ENCODE measurements around the gene MAGOHB. TPM values are rescaled to one million over a fixed set of nuclear protein-coding genes. Genes with fewer than 3 reads are reported as not detected.
"Not testable (repeated sequence)": the region's sequence is repeated elsewhere in the genome, so short reads cannot be mapped to it uniquely, and the experiment has no call there.

Gene MAGOHB
- total RNA-seq, 1 experiment from 2014 or later, result 36.8 TPM

DNA sequence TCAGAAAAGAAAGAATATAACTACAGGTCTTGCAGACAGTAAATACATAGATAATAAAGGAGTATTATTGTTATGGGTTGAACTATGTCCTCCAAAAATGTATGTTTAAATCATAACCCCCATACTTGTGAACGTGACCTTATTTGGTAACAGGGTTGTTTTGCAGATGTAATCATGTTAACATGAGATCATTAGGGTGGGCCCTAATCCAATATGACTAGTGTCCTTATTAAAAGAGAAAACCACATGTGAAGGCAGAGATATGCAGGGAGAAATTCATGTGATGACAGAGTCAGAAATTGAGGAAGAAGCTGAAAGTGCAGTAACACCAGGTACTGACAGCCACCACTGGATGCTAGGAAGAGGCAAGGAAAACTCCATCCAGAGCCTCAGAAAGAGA, 29.0 kb downstream of the MAGOHB start:
- Histone ChIP-seq H3K4me2 (ENCODE audit: low read length) (no peak overlapping the region), H3K79me2 (ENCODE audit: low read length) (no peaks in the 10 kb centered on the region), H4K20me1 (ENCODE audit: low read length) (no peaks in the 10 kb centered on the region), H3K36me3 (ENCODE audit: low read depth, low read length) (peaks cover 6% of the 10 kb centered on the region; the same call in 1 of the 2 replicates), H3K9ac (ENCODE audit: low read length) (no peak overlapping the region), H3K4me1 (ENCODE audit: insufficient read depth, low read length) (no peaks in the 10 kb centered on the region), H3K4me3 (ENCODE audit: low read length) (no peak overlapping the region), H2AFZ (ENCODE audit: low read length) (no peak overlapping the region), H3K27me3 (ENCODE audit: low read length) (no peaks in the 10 kb centered on the region), H3K27ac (ENCODE audit: low read length) (no peak overlapping the region), H3K9me3 (ENCODE audit: low read length) (no peaks in the 10 kb centered on the region), H3K9me2 (replicated peaks; ENCODE audit: low read length) (no peaks in the 10 kb centered on the region), H3F3A (ENCODE audit: low read length, unreplicated experiment) (peaks cover 3% of the 10 kb centered on the region)
- no peak for ATAC-seq
- BruUV-seq (replicated peaks), result no TSS peak
- intact Hi-C loops (cut with micrococcal nuclease), result no loop called here
- CTCF ChIA-PET, result no interaction called here
- TF ChIP-seq, protein P1, sequence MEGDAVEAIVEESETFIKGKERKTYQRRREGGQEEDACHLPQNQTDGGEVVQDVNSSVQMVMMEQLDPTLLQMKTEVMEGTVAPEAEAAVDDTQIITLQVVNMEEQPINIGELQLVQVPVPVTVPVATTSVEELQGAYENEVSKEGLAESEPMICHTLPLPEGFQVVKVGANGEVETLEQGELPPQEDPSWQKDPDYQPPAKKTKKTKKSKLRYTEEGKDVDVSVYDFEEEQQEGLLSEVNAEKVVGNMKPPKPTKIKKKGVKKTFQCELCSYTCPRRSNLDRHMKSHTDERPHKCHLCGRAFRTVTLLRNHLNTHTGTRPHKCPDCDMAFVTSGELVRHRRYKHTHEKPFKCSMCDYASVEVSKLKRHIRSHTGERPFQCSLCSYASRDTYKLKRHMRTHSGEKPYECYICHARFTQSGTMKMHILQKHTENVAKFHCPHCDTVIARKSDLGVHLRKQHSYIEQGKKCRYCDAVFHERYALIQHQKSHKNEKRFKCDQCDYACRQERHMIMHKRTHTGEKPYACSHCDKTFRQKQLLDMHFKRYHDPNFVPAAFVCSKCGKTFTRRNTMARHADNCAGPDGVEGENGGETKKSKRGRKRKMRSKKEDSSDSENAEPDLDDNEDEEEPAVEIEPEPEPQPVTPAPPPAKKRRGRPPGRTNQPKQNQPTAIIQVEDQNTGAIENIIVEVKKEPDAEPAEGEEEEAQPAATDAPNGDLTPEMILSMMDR (conservative IDR thresholded peaks at IDR 0.05; ENCODE audit: low read depth, low read length), result no peak
- TF ChIP-seq EZH2 (IDR thresholded peaks at IDR 0.05; ENCODE audit: low read length, unreplicated experiment), result no peak
- no peak for DNase-seq
- POLR2A ChIA-PET (ENCODE audit: unreplicated experiment), result no interaction called here

DNA sequence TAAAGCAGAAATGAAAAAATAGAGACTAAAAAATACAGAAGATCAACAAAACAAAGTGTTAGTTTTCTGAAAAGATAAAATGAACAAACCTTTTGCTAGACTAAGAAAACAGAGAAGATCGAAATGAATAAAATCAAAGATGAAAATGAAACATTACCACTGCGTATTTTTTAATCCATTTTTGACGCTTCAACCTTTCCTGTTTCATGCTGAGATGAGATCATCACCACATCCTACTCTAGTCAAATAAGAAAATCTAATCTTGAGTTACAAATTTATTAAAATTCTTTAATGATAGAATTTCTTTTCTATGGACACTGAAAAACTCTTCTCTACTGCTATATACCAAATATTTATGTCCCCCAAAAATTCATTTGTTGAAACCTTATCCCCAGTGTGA, 30.7 kb downstream of the MAGOHB start:
- H3K36me3 ChIP-seq (ENCODE audit: low read depth, low read length), result peaks cover 6% of the 10 kb centered on the region; the same call in 1 of the 2 replicates
- no peak overlapping the region for H3K27ac ChIP-seq (ENCODE audit: low read length)
- POLR2A ChIA-PET (ENCODE audit: unreplicated experiment), result no interaction called here
- H3K79me2 ChIP-seq (ENCODE audit: low read length), result no peaks in the 10 kb centered on the region
- H3K4me3 ChIP-seq (ENCODE audit: low read length), result no peak overlapping the region
- no peaks in the 10 kb centered on the region for H3F3A ChIP-seq (ENCODE audit: low read length, unreplicated experiment)
- no peak overlapping the region for H3K9ac ChIP-seq (ENCODE audit: low read length)
- DNase-seq (no peak), ATAC-seq (no peak)
- intact Hi-C loops (cut with micrococcal nuclease), result no loop called here
- H3K4me2 ChIP-seq (ENCODE audit: low read length), result no peak overlapping the region
- H3K27me3 ChIP-seq (ENCODE audit: low read length), result no peaks in the 10 kb centered on the region
- no peak overlapping the region for H2AFZ ChIP-seq (ENCODE audit: low read length)
- H4K20me1 ChIP-seq (ENCODE audit: low read length), result no peaks in the 10 kb centered on the region
- CTCF ChIA-PET, result no interaction called here
- no TSS peak for BruUV-seq (replicated peaks)
- TF ChIP-seq, protein P1 (conservative IDR thresholded peaks at IDR 0.05; ENCODE audit: low read depth, low read length), result no peak
- TF ChIP-seq EZH2 (IDR thresholded peaks at IDR 0.05; ENCODE audit: low read length, unreplicated experiment), result no peak
- no peak for TF ChIP-seq EZH2phosphoT487 (IDR thresholded peaks at IDR 0.05; ENCODE audit: borderline replicate concordance, low read length)
- H3K4me1 ChIP-seq (ENCODE audit: insufficient read depth, low read length), result no peaks in the 10 kb centered on the region
- no peaks in the 10 kb centered on the region for H3K9me2 ChIP-seq (replicated peaks; ENCODE audit: low read length)
- H3K9me3 ChIP-seq (ENCODE audit: low read length), result no peaks in the 10 kb centered on the region

DNA sequence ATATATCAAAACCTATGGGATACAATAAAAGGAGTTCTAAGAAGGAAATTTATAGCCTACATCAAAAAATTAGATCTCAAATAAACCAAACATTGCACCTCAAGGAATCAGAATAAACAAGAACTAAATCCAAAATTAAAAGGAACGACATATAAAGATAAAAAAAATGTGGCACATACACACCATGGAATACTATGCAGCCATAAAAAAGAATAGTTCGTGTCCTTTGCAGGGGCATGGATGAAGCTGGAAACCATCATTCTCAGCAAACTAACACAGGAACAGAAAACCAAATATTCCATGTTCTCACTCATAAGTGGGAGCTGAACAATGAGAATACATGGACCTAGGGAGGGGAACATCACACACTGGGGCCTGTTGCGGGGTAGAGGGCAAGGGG, 31.3 kb downstream of the MAGOHB start:
- CTCF ChIA-PET; BruUV-seq (replicated peaks): not testable (repeated sequence)

More for the DNA sequence above, 31.3 kb downstream of the MAGOHB start:
- POLR2A ChIA-PET (ENCODE audit: unreplicated experiment); H3K4me2 ChIP-seq (ENCODE audit: low read length); ATAC-seq; H3K36me3 ChIP-seq (ENCODE audit: low read depth, low read length); H3K27me3 ChIP-seq (ENCODE audit: low read length); H3K4me1 ChIP-seq (ENCODE audit: insufficient read depth, low read length); DNase-seq; H3F3A ChIP-seq (ENCODE audit: low read length, unreplicated experiment); H3K9me3 ChIP-seq (ENCODE audit: low read length); H3K27ac ChIP-seq (ENCODE audit: low read length); H3K9me2 ChIP-seq (replicated peaks; ENCODE audit: low read length); H3K4me3 ChIP-seq (ENCODE audit: low read length); H4K20me1 ChIP-seq (ENCODE audit: low read length); H3K79me2 ChIP-seq (ENCODE audit: low read length); H3K9ac ChIP-seq (ENCODE audit: low read length); intact Hi-C loops (cut with micrococcal nuclease); H2AFZ ChIP-seq (ENCODE audit: low read length): not testable (repeated sequence)
